Astrocyte of the cerebellum (primary cell): ENCODE results near the gene SNRNP27.

ENCODE experiments used
- DNase-seq: peaks from one replicate; pipeline ENCODE4 v3.0.0-alpha.2; 2011; ENCODE audit warnings: low read depth
- H3K4me3 ChIP-seq: 2 replicates; pipeline ENCODE4 v1.5.1; 2011; ENCODE audit warnings: mild to moderate bottlenecking, low read depth, low read length, moderate library complexity
- in situ Hi-C: cut with HindIII; loops from 2 replicates; pipeline ENCODE4 v1.10.0; 2017; ENCODE audit warnings: low sequenced_read_pairs
- TF ChIP-seq, protein P1 (sequence below): IDR thresholded peaks from 2 replicates; pipeline ENCODE4 v1.5.1; 2012; ENCODE audit warnings: low read length, low read depth, moderate library complexity, mild to moderate bottlenecking; ENCODE audit errors: missing control alignments

Gene SNRNP27

DNA sequence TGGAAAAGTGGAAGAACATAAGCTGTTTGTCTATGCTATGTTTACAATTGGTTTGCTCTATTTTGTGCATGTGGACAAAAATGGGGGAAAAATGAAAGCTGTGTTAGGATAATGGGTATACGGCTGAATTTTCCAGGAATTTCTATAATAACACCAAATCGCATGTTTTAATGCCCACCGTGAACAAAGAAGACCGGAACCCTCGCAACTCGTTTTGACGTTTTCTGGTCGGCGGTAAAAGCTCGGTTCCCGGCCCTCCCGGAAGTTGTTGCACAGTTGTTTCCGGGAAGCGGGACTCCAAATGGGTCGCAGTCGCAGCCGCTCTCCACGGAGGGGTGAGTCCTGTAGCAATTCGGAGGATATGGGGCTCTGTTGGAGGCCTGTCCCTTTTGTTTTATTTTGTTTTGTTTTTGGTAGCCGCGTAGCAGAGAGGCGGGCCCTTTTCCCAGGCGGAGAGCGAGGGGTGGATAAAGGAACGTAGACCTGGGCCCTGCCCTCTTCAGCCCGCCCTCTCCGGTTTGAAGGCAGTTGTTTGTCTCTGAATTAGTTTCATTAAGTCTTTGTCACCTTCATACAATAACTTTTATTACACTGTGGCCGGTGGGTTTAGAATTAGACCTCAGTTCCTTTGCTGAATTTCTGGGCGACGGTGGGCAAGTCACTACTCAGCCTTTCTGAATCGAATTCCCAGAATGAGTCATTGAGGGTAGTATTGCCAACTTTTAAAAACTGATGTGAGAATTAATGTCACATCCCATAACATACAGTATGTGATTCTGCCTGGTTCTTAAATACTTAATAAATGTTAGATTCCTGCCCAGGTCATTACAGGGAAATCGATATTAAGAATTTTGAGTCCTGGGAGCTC is at the start of gene SNRNP27:
TSS of gene SNRNP27 (plus strand) at position 273 of the 868 bp plus-strand sequence. CDS start at position 302, 29 bp downstream.
- H3K4me3 ChIP-seq: peak within 1 kb of the TSS; percentile 87
- peak; percentile 56 for DNase-seq
- TF ChIP-seq, protein P1, sequence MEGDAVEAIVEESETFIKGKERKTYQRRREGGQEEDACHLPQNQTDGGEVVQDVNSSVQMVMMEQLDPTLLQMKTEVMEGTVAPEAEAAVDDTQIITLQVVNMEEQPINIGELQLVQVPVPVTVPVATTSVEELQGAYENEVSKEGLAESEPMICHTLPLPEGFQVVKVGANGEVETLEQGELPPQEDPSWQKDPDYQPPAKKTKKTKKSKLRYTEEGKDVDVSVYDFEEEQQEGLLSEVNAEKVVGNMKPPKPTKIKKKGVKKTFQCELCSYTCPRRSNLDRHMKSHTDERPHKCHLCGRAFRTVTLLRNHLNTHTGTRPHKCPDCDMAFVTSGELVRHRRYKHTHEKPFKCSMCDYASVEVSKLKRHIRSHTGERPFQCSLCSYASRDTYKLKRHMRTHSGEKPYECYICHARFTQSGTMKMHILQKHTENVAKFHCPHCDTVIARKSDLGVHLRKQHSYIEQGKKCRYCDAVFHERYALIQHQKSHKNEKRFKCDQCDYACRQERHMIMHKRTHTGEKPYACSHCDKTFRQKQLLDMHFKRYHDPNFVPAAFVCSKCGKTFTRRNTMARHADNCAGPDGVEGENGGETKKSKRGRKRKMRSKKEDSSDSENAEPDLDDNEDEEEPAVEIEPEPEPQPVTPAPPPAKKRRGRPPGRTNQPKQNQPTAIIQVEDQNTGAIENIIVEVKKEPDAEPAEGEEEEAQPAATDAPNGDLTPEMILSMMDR: no peak
- in situ Hi-C loops: no loop called here

- TF ChIP-seq, protein P1: no peak
- no peak overlapping the region for H3K4me3 ChIP-seq
- DNase-seq: no peak
- in situ Hi-C loops: no loop called here
Observed at GRCh38 chr2:69843993-69844392, 49.8 kb upstream of the SNRNP27 start.

GRCh38 chr2:69844560-69844959 is 49.2 kb upstream of the SNRNP27 start:
- no peak for DNase-seq
- in situ Hi-C loops: no loop called here
- TF ChIP-seq, protein P1: no peak
- no peak overlapping the region for H3K4me3 ChIP-seq

DNA sequence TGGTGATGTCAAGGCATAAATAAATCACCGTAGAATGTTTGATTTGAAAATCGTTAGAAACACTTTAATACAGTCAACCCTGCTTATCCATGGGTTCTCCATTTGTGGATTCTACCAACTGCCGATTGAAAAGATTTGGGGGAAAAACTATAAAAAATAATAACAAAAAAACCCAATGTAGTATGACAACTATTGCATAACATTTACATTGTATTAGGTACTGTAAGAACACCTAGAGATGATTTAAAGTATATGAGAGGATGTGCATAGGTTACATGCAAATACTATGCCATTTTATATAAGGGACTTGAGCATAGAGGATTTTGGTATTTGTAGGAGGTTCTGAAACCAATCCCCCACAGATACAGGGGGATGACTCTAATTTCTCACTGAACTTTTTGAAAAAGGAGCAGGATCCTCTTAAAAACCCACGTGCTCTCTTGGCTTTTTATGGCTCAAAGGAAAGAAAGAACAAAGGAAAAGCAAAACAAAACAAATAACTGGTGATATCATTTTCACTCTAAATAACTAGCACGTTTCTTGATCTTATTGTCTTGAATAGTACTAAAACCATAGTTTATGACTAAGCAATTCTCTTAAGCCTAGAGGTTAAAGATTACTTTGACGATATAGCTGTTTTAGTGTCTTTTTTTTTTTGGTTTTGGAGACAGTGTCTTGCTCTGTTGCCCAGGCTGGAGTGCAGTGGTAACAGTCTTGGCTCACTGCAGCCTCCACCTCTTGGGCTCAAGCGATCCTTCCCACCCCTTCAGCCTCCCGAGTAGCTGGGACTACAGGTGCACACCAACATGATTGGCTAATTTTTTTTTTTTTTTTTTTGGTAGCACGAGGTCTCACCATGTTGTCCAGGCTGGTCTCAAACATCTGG is 47.3 kb upstream of the SNRNP27 start:
- DNase-seq: no peak
- in situ Hi-C loops: no loop called here
- H3K4me3 ChIP-seq: no peak overlapping the region
- TF ChIP-seq, protein P1: no peak

DNA sequence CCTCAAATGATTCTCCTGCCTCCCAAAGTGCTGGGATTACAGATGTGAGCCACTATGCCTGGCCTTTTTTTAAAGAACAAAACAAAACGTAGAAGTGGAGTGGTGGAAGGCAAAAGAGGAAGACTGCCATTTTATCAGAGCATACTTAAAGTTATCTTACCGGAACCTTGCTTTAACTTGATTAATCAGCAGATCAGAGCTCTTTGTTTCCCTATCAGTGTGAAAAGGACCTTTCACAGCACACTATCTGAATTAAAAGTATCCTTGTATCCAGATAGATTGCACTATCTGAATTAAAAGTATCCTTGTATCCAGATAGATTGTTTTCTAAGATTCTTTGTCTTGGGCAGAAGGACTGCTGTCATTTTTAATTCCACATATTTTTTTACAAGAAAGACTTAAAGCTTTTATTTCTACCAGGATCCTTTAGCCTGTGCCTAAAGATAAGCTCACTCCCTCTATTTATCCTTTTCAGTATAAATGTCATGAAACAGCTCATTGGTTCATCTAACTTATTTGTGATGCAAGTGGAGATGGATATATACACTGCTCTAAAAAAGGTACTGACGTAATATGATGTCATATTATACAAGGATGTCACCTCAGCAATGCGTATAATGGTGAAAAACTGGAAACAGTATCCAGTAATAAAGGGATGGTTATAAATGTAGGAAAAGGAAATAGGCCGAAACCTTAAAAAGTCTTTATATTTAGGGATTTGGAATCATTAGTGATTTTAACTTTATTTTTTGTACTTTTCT is 46.5 kb upstream of the SNRNP27 start:
- no peak for DNase-seq
- no peak overlapping the region for H3K4me3 ChIP-seq
- in situ Hi-C loops: no loop called here
- TF ChIP-seq, protein P1: no peak
